Effector memory CD4-positive, alpha-beta T cell (primary cell): ENCODE measurements around the gene SH3RF3.

ENCODE experiments used
- DNase-seq, 3 donors: peaks; one replicate each; pipeline ENCODE4 v3.0.0-alpha.2; 2020
- H3K27ac ChIP-seq: 2 replicates; pipeline ENCODE4 v1.7.0; 2013; ENCODE audit warnings: mild to moderate bottlenecking, low read length, moderate library complexity; ENCODE audit not compliant: insufficient read depth, poor library complexity, severe bottlenecking
- H3K27me3 ChIP-seq: replicated peaks from 2 replicates; pipeline ENCODE4 v1.7.0; 2013; ENCODE audit warnings: mild to moderate bottlenecking, low read length; ENCODE audit not compliant: insufficient read depth, control insufficient read depth, poor library complexity, severe bottlenecking
- H3K36me3 ChIP-seq: 2 replicates; pipeline ENCODE4 v1.7.0; 2013; ENCODE audit warnings: mild to moderate bottlenecking, low read length, moderate library complexity; ENCODE audit not compliant: control insufficient read depth, insufficient read depth
- H3K4me1 ChIP-seq: 2 replicates; pipeline ENCODE4 v1.7.0; 2013; ENCODE audit warnings: low read length, mild to moderate bottlenecking; ENCODE audit not compliant: control insufficient read depth, insufficient read depth, poor library complexity, severe bottlenecking
- H3K4me3 ChIP-seq: 2 replicates; pipeline ENCODE4 v1.7.0; 2013; ENCODE audit warnings: low read length, low read depth, mild to moderate bottlenecking; ENCODE audit not compliant: insufficient read depth, poor library complexity, severe bottlenecking
- H3K9me3 ChIP-seq: 2 replicates; pipeline ENCODE4 v1.7.0; 2013; ENCODE audit warnings: mild to moderate bottlenecking, low read length, moderate library complexity; ENCODE audit not compliant: control insufficient read depth

The SH3RF3 gene

GRCh38 chr2:109136542-109136941 lies 7.5 kb downstream of the SH3RF3 start:
- Histone ChIP-seq H3K27ac (no peak overlapping the region), H3K9me3 (no peaks in the 10 kb centered on the region), H3K4me3 (no peak overlapping the region), H3K27me3 (no peaks in the 10 kb centered on the region), H3K4me1 (no peaks in the 10 kb centered on the region), H3K36me3 (no peaks in the 10 kb centered on the region)
- no peak for DNase-seq

DNA sequence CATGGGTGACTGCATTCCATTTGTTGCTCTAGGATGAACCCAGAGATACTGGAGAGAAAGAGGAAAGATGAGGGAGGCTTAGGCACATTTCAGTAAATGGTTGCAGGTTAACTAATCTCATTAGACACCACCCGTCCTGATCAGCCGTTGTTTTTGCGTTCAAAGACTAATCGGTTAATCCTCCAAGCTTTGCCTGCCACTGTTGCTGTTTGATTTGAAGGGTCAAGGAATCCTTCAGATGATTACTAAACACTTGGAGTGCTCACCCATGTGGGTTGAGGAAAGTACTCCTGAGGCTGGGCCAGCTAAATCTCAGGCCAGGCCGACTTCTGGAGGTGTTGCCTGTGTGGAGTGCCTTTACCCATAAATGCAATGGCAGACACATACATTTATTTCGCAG lies 8.6 kb downstream of the SH3RF3 start:
- Histone ChIP-seq H3K27ac (no peak overlapping the region), H3K4me1 (no peaks in the 10 kb centered on the region), H3K4me3 (no peak overlapping the region), H3K27me3 (no peaks in the 10 kb centered on the region), H3K9me3 (no peaks in the 10 kb centered on the region), H3K36me3 (no peaks in the 10 kb centered on the region)
- DNase-seq: no peak

DNA sequence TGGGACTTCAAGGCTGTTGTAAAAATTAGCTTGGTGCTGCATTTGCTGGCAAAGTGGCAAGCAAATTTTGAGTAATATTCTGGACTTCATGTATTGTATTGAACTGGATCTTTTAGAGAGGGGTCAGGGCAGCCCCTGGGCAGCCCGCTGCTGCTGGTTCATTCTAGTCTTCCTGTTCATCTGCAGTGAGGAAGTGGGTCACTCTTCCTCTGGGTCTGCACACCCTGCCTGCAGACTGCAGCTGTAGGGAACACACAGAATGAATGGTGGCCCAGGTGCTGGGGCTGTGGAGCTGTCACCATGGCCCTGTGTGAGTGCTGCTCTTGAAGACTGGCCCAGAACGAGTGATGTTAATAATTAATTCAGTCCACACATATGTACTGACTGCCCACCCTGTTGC lies 9.4 kb downstream of the SH3RF3 start:
- H3K27me3 ChIP-seq: no peaks in the 10 kb centered on the region
- H3K4me1 ChIP-seq: peaks cover 5% of the 10 kb centered on the region
- no peaks in the 10 kb centered on the region for H3K9me3 ChIP-seq
- no peaks in the 10 kb centered on the region for H3K36me3 ChIP-seq
- H3K4me3 ChIP-seq: no peak overlapping the region
- DNase-seq: no peak
- no peak overlapping the region for H3K27ac ChIP-seq

DNA sequence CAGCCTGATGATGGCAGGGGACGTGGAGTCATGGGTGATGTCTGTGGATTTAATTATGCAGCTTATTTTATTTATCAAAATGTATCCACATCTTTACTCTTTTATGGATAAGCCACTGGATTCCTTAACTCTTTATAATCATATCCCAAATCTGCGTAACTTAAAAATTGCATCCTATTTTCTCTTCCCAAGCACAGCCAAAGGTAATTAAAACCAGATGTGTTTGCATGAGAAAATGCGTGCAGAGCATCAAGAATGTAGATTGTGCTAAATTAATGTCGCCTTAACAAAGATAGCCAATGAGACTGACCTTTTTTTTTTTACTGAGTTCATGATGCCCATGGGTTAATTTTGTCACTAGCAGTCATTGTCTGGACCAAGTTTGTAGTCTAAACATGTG lies 10.0 kb downstream of the SH3RF3 start:
- Histone ChIP-seq H3K36me3 (no peaks in the 10 kb centered on the region), H3K27ac (no peak overlapping the region), H3K4me1 (peaks cover 7% of the 10 kb centered on the region), H3K4me3 (no peak overlapping the region), H3K9me3 (no peaks in the 10 kb centered on the region), H3K27me3 (no peaks in the 10 kb centered on the region)
- no peak for DNase-seq

GRCh38 chr2:109139865-109140396 lies 10.9 kb downstream of the SH3RF3 start:
- no peak overlapping the region for H3K27ac ChIP-seq
- H3K4me1 ChIP-seq: peaks cover 16% of the 10 kb centered on the region
- no peak overlapping the region for H3K4me3 ChIP-seq
- H3K36me3 ChIP-seq: no peaks in the 10 kb centered on the region
- no peaks in the 10 kb centered on the region for H3K27me3 ChIP-seq
- no peaks in the 10 kb centered on the region for H3K9me3 ChIP-seq
- no peak for DNase-seq

DNA sequence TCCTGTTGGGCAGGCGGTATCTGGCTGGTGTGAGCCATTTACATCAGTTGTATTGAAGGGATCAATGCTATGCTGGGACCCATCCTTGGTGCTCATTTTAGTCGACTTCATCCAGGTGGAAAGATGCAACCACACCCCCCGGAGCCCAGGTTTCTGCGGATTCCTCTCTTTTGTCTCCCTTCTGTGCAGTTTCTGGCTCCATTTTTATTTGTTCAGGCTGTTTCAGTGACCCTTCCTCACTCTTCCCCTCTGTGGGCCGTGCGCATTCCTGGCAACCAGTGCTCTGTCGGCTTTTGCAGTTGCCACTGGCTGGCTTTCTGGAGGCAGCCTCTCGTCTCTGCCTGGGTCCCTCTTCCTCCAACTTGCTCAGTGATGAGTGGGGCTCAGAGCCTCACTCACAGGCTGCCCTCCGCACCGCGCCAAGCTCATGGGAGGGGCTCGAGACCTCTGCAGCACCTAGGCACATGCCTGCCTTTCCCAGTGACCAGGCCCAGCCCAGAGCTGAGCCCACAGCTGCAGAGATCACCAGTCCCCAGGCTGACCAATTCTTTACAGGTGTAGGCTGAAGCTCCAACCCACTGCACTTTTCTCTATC lies 12.1 kb downstream of the SH3RF3 start:
- no peak for DNase-seq
- Histone ChIP-seq H3K4me1 (peaks cover 21% of the 10 kb centered on the region), H3K36me3 (no peaks in the 10 kb centered on the region), H3K9me3 (no peaks in the 10 kb centered on the region), H3K27me3 (no peaks in the 10 kb centered on the region), H3K4me3 (no peak overlapping the region), H3K27ac (no peak overlapping the region)

GRCh38 chr2:109141727-109142283 lies 12.8 kb downstream of the SH3RF3 start:
- H3K4me1 ChIP-seq: peaks cover 21% of the 10 kb centered on the region
- no peaks in the 10 kb centered on the region for H3K9me3 ChIP-seq
- no peak overlapping the region for H3K27ac ChIP-seq
- no peaks in the 10 kb centered on the region for H3K27me3 ChIP-seq
- no peak for DNase-seq
- H3K4me3 ChIP-seq: no peak overlapping the region
- H3K36me3 ChIP-seq: no peaks in the 10 kb centered on the region

DNA sequence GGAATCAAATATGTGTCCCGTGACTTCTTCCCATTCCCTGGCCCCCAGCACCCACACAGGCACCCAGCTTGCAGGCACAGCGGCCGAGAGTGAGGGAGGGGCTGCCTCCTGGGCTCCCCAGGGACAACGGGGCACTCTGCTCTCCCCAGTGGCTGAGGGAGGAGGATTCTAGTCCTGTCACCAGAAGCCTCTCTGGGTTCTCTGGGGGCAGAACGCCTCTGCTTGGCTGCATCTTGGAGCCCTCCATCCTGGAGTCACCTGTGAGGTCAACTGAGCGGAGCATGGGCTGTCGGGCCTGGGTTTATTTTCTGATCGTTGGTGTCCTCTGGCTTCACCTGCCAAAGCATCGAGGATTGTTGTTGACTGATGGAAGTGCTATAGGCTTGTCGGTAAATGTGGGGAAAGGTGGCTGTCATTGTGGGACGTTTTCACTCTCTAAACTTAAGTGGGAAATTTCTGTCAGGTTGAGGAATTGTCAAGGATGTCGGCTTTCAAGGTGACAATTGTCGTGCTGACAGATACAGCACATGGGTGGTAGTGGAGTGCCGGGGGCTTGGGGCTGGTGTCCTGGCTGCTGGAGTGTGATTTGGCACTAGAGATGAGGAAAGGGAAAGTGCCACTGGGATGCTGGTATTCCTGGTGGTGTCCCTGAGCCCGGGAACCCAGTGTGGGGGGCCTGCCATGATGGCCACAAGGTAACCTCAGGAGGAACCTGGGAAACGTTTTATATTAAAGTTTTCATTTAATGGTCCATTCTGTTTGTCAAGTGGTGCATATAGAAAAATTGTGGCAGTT lies 13.6 kb downstream of the SH3RF3 start:
- Histone ChIP-seq H3K4me3 (no peak overlapping the region), H3K27me3 (no peaks in the 10 kb centered on the region), H3K4me1 (peaks cover 21% of the 10 kb centered on the region), H3K9me3 (no peaks in the 10 kb centered on the region), H3K36me3 (no peaks in the 10 kb centered on the region), H3K27ac (no peak overlapping the region)
- no peak for DNase-seq

GRCh38 chr2:109143214-109144187 lies 14.5 kb downstream of the SH3RF3 start:
- Histone ChIP-seq H3K9me3 (no peaks in the 10 kb centered on the region), H3K4me3 (peak overlapping the region; percentile 47), H3K27ac (peak overlapping the region; percentile 26), H3K36me3 (no peaks in the 10 kb centered on the region), H3K4me1 (peaks cover 21% of the 10 kb centered on the region), H3K27me3 (no peaks in the 10 kb centered on the region)
- peak; percentile 15 to 42 (median 33) for DNase-seq
